ENCODE data around the gene SF3B1.
"Not testable (repeated sequence)": the region's sequence is repeated elsewhere in the genome, so short reads cannot be mapped to it uniquely, and the experiment has no call there.

SF3B1 gene

DNA sequence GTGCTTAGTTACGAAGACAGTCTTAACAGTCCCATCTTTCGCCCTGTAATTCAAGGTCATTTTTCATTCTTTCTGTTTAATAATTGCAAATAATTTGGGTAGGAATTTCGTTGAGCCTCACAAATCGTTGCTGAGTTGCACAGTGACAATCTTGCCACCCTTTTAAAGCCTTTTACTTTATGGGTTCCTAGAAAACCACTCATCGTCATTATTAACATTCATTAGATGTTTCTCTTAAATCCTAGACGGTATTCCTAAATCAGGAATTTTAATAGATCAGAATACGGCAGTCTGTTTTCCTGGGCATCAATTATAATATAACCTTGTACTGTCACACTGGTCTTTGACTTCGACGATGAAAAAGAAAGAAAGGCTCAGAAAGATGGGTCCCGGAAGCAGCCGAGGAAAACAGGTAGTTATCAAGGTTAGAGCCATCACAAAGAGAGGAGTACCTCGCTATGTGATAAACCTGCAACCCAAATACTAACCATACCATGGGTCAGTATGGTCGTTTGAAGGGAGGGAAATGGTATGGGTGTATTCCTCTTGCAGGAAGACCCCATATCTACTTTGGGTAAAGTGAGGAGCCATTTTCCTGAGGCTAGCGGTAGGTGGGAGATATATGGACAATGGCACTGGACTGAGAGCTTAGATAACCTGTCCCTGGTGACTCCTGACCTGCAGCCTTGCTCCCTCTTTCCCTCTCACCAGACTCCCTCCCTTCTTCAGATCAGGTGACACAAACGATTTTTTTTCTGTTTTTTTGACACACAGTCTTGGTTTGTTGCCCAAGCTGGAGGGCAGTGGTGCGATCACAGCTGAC lies 981 bp upstream of the SF3B1 start:
- no peak for FAIRE-seq

DNA sequence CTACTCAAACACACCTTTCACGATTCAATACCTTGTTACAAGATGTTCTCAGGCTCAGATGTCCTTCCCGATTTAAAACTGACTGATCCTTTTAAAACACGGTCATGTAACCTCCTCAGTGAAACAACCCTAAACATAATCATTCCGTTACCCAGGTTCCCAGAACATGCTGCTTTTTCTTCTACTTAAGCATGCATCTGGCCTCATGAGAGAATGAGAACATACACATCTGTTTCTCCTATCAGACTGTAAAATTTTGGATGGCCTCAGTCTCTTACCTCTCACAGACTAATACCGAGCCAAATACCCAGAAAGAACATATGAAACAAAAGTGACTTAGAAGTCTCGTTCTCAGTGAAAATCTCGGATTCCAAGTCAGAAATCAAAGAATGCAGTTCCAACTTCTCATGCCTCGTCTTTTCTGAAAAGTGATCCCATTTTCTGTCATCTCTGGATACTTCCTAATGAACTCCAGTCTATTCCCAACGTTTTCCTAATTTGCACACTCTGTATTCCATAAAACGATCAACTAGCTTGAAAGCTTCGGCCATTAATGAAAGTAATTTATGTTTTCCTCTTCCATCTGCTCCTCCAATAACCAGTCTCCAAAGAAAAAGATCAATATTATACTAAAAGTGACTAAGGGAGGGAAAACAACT lies 919 bp downstream of the SF3B1 start:
- FAIRE-seq: no peak

GRCh38 chr2:197432527-197432926 lies 2.3 kb downstream of the SF3B1 start:
- FAIRE-seq: not testable (repeated sequence)

- FAIRE-seq: no peak
Measured at GRCh38 chr2:197431858-197432257, 3.0 kb downstream of the SF3B1 start.

DNA sequence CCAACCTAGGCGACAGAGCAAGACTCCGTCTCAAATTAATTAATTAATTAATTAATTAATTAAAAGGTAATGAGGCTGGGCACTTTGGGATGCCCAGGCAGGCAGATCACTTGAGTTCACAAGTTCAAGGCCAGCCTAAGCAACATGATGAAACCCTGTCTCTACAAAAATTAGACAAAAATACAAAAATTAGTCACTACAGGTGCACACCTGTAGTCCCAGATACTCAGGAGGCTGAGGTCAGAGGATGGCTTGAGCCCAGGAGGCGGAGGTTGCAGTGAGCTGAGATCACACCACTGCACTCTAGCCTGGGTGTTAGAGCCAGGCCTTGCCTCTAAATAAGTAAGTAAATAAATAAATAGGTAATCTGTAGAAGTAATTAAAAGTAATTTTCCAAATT lies 6.8 kb downstream of the SF3B1 start:
- FAIRE-seq: no peak

DNA sequence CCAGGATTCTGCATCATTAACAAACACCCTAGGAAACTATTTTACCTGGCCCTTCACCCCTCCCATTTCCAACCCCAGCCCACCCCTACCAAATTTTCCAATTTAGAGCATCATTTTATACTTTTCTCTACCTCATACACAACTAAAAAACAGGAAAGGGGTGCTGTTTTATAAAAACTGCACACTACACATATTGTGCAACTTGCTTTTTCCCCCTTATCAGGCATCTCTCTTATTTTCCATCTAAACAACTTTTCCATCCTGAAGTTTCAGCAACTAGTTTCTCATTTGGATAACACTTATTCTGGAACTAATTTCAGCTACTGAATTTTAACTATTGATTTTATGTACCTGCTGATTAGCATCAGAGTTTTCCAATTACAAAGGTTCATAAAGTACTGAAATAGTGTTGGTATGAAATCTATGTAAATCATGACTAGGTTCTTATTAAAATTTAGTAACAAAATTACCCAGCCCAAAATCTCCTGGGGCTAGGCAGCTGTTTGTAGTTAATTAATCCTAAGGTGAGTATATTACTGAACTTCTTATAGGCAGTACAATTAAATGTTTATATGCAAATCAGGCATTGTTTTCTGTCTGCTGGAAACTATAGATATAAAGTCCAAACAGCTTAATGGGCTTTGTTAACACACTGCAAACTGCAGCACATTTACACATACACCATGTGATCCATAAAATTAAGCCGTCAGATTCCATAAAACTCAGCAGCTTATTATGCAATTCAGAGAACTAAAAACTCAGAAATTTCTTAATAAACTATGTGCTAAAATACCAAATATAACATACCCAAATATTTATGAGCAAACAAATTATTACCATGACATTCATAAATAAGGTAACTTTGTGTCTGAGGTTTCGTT lies 7.9 kb downstream of the SF3B1 start:
- FAIRE-seq: no peak

- no peak for FAIRE-seq
Measured at GRCh38 chr2:197425550-197425949, 9.3 kb downstream of the SF3B1 start.

DNA sequence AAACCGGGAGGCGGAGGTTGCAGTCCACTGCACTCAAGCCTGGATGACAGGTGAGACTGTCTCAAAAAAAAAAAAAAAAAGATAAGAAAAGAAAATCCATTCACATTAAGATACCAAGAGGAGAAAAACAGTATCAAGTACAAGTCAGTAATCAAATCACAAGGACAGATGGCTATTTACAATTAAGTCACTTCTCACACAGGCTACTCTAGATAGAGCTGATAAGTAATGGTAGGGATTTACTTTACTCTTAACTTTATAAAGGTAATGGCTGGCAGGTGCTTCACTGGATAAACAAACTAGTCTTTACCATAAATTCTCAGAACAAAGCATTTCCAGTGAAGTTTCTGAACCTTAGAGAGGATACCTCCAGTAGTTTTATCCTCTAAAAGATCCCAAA lies 11.5 kb downstream of the SF3B1 start:
- no peak for FAIRE-seq

GRCh38 chr2:197419438-197419837 lies 15.4 kb downstream of the SF3B1 start:
- FAIRE-seq: no peak

DNA sequence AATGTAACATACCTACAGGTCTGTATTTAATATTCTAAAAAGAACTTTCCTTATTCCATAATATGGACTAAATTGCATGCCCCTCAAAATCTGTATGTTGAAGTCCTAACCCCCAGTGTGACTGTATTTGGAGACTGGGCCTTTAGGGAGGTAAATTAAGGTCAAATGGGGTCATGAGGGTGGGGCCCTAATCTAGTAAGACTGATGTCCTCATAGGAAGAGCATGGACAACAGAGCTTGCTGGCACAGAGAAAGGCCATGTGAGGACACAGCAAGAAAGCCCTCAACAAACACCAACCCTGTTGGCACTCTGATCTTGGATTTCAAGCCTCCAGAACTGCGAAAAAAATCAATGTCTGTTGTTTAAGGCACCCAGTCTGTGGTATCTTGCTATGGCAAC lies 18.6 kb downstream of the SF3B1 start:
- FAIRE-seq: no peak

GRCh38 chr2:197414515-197414914 lies 20.3 kb downstream of the SF3B1 start:
- FAIRE-seq: no peak

GRCh38 chr2:197414039-197414438 lies 20.8 kb downstream of the SF3B1 start:
- FAIRE-seq: no peak

GRCh38 chr2:197405582-197405981 lies 29.2 kb downstream of the SF3B1 start:
- no peak for FAIRE-seq

GRCh38 chr2:197399887-197400540 lies 34.8 kb downstream of the SF3B1 start:
- no peak for FAIRE-seq

DNA sequence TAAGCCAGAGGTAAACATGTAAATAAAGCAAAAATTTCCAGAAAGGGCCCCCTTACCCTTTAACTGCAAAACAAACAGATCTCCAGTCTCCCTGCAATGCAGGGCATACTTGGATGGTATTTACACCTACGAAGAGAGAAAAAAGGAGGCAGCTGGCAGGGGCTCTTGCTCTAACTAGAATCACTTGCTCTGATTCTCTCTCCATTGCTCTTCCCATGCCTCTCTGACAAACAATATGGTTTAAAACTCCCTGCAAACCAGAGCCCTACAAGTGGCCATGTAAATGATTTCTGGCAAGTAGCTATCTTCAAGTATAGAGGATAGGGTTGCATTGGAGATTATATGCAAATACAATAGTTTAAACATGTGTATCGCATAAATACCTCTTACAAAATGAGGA lies 35.9 kb downstream of the SF3B1 start:
- FAIRE-seq: no peak

- FAIRE-seq: no peak
Measured at GRCh38 chr2:197391220-197391717, 43.6 kb downstream of the SF3B1 start.

GRCh38 chr2:197388866-197389587 lies 45.8 kb downstream of the SF3B1 start:
- no peak for FAIRE-seq

GRCh38 chr2:197387179-197387578 lies 47.6 kb downstream of the SF3B1 start:
- FAIRE-seq: no peak

DNA sequence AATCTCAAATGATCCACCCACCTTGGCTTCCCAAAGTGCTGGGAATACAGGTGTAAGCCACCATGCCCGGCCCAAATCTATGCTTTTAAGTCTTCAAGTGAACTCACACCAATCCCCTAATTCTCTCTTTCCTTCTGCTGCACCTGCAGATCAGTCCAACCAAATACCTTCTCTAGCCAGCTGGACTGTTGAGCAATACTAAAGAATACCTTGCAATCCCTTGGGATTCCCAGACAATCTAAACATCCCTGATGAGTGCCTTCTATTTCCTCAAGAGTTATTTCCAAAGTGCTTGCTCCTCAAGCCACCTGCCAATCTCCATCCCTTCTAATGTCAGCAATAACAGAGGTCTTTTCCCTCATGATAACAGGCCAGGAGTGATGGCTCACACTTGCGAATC lies 48.6 kb downstream of the SF3B1 start:
- FAIRE-seq: no peak

GRCh38 chr2:197383825-197384224 lies 51.0 kb downstream of the SF3B1 start:
- no peak for FAIRE-seq

GRCh38 chr2:197381641-197382040 lies 53.2 kb downstream of the SF3B1 start:
- FAIRE-seq: no peak

DNA sequence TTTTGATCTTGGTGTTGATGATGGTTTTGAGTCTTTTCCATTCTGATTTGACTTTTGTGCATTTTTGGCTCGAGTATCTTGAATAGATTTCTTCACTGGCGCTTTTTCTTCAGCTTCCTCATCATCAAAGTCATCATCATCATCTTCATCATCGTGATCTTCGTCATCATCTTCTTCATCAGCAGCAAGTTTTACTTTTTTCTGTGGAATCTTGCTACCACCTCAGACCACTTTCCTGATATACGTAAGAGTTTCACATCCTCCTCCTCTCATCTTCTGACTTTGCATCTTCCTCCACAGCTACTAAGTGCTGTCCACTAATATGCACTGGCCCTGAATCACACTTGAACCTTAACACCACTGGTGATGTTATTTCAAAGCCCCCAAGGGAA lies 54.9 kb downstream of the SF3B1 start:
- not testable (repeated sequence) for FAIRE-seq
